Stimulated activated CD8-positive, alpha-beta memory T cell treated with anti-CD3 and anti-CD28 coated beads, Interleukin-15, amount 100 ng/mL, for 4 hours (primary cell): ENCODE results near the gene GPC5.
"Not testable (repeated sequence)": the region's sequence is repeated elsewhere in the genome, so short reads cannot be mapped to it uniquely, and the experiment has no call there.

ENCODE experiments used
- DNase-seq, 2 donors: peaks; one replicate each; pipeline ENCODE4 v3.0.0-alpha.2; 2020; ENCODE audit warnings: low read depth in 2 of 2

The GPC5 gene

DNA sequence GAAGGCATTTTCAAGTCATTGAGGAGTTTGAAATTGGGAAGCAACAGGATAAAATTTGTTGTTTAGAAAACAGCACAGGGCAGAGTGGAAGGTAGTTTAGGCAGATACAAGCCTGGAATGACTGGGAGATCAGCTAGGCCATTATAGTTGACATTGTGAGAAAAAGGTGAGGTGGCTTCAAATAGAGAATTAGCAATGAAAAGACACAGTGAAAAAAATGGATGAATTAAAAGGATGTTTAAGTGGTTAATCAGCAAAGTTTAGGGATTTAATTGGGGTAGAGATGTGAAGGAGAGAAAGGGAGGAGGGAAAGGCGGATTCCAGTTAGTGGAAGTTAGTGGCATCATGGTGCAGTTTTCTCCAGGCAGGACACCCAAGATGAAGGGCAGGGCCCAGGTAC, 1257.7 kb downstream of the GPC5 start:
- DNase-seq = no peak

DNA sequence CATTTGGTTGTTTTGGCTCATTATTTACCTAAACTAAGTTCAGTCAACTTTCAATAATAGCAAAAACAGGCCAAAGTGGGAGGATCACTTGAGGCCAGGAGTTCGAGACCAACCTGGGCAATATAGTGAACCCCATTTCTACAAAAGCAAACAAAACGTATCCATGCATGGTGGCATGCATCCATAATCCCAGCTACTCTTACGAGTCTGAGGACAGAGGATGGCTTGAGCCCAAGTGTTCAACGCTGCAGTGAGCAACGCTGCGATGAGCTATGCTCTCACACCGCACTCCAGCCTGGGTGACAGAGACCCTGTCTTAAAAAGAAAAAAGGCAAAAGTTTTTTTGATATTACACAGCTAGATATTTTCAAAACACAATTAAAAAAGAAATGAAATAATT, 1258.2 kb downstream of the GPC5 start:
- DNase-seq = no peak

DNA sequence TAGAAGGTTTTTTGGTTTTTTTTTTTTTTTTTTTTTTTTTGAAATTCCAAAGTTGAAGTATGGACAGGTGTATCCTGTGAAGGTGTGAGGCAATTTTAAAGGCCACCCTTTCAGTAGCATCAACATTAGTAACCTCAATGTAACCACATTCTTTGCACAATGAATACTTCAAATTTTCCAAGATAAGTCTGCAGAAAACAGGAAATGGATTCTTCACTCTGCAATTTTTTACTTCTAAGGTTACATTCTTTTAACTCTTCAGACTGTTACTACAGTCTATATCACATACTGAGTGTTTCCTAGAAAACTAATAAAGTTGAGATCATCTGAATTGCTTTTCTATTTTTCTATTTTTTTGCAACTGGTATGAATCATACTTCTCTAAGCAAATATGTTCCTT, 1259.1 kb downstream of the GPC5 start:
- no peak for DNase-seq

DNA sequence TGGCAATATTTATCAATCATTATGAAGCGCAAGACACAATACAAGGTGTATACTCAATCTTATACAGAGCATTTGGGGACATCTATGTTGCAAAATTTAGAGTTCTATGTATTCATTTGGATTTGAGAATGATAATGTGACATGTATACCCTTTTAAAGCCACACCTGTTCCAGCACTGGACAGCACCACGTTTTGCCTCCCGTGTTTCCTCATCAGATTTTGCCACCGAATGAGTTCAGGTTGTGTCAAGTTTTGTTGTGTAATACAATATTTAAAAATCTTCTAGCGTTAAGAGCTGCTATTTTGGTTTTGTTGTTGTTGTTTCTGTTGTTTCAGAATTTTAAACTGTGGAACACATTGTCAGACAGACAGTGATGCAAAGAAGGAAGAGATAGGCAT, 1259.9 kb downstream of the GPC5 start:
- DNase-seq = no peak

DNA sequence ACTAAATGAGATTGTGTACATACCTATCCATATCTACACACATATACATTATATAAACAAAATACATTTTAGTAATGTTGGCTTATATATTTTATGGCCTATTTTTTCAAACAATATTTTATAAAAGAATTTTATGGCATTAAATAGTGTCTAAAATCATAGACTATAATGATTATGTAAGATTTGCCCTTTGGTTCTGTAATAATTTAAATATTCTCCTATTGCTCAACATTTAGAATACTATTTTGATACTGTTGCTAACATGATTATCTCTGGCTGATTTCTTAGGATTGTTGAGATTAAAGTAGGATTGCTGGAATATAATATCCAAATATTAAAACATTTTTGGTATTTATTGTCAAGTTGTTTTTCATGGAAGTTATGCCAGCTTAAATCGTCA, 1263.0 kb downstream of the GPC5 start:
- DNase-seq = no peak

DNA sequence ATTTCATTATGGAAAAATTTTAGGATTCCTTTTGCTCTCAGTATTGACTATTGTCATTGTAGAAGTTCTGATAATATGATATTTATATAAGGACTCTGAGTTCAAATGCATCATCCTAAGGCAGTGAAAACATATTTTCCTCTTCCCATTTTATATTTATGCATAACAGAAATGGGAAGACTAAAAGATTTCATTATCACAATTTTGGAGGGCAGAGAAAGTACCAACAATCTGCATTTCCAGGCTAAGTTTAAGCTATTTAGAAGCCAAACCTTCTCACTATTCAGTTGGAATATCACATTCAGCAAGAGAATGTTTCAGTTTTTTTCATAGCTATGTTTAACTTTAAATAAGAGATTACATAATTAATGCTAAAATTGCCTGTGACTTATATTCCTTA, 1269.7 kb downstream of the GPC5 start:
- no peak for DNase-seq

DNA sequence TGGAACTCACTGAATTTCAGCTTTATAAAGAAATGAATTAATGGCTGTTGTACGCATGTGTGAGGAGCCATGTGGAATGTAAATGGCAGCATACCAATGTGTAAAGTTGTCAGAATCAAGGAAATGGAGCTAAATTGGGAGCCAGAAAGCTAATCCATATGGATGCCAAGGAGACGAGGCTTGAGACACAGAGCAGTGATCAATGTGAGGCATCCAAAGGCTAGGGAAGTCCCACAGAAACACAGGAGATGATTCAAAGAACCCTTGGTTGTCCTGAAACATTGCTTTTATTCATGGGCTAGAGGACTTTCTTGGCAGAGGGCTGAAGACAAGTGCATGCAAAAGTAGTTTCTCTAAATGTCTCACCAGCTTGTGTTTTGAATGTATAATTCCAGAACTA, 1271.7 kb downstream of the GPC5 start:
- no peak for DNase-seq

DNA sequence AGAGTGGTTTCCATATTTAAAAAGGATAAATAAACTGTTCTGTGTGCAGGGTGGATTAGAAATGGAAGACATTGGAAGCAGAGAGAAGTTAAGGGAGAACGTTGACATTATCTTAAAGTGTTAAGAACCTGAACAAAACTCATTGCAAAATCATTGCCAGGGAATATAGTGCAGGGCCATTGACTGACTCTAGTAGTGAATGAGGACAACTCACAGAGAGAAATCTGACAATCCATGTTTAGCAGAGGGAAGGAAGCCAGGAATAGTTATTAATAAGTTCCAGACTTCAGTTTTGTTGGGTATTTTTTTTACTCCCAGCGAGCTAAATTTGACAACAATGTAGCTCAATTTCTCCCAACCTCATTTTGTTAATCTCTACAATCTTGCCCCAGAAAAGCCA, 1273.4 kb downstream of the GPC5 start:
- DNase-seq = no peak

DNA sequence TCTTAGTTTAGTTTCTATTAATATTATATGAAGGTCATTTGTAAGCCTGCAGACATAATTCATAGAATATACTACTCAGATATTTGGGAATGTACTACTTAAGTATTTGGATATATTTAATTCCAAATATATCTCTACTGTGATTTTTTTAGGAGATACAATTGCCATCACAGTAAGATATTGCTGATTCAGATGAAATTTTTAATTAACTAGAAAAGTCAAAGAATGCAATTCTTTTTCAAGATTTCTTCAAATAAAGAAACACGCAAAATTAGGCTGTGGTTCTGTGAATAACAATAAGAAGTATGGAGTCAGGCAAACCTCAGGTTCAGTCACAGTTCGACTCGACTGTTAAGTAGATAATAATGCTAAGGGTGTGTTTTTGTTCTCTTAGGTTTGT, 1277.8 kb downstream of the GPC5 start:
- DNase-seq = no peak

DNA sequence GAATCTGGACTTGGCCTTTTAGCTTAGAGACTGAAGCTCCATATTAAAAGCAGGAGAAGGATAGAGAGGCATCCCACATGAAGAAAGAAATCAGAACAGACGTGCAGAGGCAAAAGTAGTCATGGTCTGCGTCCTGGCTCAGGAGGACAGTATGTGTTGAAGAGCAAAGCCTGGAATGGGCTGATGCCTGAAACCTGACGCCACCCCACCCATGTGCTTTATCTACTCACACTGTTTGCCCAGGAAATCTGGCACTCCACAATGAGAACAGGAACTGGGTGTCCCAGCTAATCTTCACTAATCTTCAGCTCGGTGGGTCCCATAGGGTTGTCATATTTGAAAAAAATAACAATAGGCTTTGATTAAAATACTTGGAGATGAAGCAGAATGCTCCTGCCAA, 1279.2 kb downstream of the GPC5 start:
- no peak for DNase-seq

DNA sequence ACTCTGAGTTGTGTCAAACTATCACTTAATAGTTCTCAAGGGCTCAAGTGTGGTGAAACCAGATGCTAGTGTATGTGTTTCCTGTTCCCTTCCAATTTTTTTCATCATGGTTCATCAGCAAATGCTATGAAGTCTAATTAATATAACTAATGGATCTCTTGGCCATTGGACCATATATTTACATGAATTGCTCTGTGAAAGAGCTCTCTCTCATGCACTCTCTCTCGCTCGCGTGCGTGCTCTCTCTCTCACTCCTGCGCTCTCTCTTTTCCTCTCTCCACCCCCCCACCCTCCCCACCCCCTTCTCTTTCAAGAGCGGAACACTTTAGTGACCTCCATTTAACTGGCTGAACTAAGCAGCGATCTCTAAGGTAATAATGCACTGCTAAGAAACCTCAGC, 1281.2 kb downstream of the GPC5 start:
- no peak for DNase-seq

DNA sequence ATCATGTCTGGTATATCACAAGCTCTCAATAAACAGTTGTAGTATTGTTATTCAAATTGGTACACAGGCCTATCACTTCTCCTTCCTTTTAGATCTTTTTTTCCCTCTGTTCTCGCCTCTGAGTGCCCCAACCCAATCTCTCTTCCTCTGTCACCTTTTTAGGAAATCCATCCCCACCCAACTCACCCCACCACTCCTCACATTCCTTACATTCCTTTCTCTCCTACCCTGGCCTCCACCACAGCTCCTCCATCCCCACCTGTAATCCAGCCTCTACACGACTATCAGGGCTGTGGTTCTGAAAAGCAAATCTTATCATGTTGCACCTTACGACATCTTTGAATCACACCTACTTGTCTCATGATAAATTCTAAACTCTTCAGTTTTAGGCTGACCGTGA, 1282.8 kb downstream of the GPC5 start:
- no peak for DNase-seq

DNA sequence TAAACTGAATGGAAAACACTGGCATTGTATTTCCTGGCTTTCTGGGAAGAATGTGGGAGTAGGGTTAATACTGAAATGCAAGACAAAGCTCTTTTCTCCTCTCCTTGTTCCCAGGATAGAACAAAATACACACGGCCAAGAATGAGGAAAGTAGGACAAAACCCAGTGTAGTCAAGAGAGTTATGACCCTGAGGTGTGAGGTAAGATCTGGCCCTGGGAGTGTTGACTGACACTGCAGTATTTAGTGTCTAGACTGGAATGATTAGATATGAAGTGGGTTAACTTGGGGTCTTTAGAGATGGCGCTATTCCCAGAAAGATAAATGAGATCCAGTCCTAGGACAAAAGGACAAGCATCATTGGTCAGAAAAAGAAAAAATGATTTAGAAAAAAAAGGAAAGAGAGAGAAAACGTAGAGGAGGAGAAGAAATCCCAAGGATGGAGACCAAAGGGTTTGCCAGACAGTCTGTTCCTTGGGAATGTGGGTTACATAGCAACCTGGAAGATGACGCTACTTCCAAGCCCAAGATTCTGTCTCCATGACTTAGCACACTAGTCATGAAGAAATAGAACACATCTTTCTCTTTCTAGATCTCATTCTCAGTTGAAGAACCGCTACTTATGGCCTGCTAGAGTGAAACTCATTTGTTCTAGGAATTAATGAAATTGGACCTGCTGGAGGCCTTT, 1284.6 kb downstream of the GPC5 start:
- DNase-seq = no peak

DNA sequence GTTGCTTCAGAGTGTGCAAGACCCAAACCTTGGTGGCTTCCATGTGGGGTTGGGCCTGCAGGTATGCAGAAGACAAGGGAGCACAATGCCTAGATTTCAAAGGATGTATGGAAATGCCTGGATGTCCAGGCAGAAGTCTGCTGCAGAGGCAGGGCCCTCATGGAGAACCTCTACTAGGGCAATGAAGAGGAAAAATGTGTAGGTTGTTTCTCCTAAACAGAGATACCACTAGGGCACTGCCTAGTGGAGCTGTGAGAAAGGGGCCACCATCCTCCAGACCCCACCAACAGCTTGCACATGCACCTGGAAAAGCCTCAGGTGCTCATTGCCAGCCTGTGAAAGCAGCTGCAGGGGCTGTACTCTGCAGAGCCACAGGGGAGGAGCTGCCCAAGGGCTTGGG, 1295.6 kb downstream of the GPC5 start:
- DNase-seq = no peak

DNA sequence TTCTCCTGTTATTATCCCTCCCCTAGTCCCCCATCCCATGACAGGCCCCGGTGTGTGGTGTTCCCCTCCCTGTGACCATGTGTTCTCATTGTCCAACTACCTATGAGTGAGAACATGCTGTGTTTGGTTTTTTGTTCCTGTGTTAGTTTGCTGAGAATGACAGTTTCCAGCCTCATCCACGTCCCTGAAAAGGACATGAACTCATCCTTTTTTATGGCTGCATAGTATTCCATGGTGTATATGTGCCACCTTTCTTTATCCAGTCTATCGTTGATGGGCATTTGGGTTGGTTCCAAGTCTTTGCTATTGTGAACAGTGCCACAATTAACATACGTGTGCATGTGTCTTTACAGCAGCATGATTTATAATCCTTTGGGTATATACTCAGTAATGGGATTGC, 1297.4 kb downstream of the GPC5 start:
- DNase-seq = not testable (repeated sequence)

DNA sequence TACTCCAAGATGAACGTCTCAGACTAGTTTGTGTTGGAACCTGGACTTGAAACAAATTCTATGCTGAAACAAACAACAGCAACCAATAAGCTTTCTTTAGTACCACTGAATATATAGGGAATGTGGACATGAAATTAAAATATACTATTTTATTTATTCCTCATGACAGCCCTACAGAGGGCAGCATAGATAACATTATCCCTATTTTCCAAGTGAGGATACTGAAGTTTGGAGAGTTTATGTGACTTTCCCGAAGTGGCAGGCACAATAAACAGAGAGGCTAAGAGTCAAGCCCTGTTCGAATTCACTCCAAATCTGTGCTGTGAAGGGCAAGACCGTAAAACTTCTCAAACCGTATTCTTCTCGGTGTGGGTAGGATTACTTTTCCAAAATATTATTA, 1318.3 kb downstream of the GPC5 start:
- DNase-seq = no peak

DNA sequence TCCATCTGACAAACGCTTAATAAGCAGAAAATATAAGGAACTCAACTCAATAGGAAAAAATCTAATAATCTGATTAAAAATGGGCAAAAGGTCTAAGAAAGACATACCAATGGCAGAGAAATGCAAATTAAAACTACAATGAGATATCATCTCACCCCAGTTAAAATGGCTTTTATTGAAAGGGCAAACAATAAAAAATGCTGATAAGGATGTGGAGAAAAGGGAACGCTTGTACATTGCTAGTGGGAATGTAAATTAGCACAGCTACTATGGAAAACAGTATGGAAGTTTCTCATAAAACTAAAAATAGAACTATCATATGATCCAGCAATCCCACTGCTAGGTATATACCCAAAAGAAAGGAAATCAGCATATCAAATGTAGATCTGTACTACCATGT, 1319.4 kb downstream of the GPC5 start:
- DNase-seq = no peak

DNA sequence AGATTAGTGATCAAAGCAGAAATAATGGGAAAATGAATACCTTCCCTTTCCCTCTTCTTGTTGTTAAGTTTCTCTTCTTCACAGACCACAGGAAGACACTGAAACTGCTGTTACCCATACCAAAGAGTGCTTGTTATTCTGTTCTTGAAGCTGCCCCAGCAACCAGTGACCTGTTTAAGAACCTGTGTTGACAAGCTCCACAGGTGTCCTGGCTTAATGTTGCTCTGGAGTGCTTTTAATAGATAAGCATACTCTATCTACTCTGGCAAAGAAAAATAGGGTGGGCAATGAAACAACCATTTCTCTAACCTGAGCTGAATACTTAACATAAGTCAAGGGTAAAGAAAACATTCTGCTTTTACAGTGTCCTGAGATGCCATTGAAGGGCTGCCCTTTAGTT, 1321.4 kb downstream of the GPC5 start:
- DNase-seq = no peak

DNA sequence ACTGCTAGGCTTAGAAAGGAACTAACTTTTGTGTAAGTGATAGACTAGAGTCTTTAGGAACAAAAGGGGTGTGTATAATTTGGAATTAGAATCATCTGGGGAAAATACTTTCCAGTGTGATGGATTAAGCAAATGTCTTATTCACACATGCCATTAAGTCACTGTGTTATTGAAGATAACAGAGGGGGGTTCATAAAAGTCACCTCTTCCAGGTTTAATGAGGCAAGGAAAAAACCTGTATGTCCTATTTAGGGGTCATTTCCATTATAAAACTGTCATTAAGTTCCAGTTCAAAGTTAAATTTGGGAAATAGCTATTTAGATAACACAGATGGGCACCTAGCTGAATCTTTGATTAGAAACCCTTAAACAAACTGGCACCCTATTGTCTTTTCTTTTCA, 1323.2 kb downstream of the GPC5 start:
- DNase-seq = no peak

DNA sequence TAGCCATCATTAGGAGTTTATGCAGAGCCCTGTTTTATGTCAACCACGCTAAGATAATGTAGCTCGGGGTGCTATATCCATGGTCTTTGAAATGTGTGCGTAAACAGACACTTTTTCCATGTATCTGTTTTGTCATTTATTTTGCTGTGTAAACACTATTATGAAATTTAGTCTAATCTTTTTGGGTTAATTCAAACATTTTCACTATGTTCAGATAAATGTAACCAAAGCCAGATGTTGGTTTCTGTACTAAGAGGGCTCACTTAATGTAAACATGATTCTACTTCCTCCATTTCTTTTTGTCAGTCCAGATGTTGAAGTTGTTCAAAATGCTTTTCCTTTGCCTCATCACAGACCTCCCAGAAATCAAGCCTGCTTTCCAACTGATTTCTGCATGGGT, 1328.7 kb downstream of the GPC5 start:
- DNase-seq = no peak

DNA sequence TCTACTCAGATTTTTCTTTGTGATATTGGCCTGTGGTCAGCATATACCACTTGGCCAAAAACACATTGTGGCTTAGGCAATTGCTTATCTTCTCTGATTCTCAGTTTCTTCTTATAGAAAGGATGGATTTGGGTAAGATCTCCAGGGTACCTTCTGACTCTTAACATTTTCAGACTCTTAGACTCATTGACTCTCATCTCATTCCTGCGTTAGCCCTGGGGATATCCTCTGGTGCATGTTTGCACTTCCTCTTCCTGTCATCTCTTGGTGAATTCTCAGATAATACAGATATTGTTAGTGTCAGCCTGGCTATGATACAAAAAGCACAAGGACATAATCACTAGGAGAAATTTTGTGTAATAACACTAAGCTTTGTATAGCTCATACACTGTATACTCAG, 1335.6 kb downstream of the GPC5 start:
- no peak for DNase-seq

DNA sequence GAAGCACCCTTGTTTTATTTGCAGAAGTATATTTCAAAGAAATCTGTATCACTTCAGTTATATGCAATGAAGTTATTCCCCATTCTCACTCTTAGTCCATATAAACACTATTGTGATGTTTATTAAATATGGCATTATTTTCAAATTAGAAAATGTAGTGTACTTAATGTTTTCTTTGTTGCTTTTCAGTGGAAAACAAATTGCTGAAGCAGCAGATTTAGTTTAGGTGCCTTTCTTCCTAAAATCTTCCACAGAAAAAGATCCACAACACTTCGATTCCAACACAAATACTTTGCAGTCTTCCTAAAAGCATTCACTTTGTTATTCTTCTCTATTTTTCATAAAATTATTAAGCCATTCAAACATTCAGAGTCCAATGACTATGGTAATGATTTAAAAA, 1336.1 kb downstream of the GPC5 start:
- DNase-seq = no peak

DNA sequence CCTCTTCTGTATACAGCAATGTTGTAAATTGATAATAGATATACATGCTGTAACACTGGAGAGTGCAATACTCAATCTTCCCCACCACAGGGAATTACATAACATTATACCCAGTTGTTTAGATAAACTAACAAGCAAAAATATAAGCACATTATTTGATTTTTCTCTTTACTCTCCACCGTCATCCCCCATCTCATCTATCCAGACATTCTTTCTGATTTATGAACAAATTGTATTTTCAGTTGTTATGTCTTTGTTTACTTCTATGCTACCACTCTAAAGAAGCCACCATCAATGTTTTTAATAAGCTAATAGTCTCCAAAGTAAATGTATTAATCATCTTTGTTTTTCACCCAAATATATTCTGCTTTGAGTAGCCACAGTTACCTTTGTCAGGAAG, 1337.5 kb downstream of the GPC5 start:
- DNase-seq = no peak

DNA sequence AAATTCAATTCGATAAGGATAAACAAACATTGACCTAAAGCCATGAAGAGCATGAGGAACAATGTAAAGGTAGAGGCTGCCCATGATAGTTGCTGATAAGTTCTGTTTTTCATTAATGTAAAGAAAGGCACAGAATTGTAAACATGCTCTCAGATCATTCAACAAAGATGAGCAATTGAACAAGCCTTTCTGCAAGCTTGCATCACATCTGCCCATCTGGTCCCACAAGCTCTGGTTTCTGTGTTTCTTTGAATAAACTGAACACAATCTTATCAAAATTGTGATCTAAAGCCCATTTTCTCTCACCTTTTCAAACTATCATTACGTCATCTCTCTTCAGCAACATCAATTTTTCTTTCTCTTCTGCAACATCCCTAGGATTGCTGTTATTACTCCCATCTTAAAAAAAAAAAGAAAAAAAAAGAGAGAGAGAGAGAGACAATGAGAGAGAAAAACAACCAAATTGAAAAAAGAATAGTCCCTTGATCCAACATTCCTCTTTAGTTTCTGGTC, 1340.9 kb downstream of the GPC5 start:
- DNase-seq = no peak
